ENCODE measurements around the gene DPM3.

DNA sequence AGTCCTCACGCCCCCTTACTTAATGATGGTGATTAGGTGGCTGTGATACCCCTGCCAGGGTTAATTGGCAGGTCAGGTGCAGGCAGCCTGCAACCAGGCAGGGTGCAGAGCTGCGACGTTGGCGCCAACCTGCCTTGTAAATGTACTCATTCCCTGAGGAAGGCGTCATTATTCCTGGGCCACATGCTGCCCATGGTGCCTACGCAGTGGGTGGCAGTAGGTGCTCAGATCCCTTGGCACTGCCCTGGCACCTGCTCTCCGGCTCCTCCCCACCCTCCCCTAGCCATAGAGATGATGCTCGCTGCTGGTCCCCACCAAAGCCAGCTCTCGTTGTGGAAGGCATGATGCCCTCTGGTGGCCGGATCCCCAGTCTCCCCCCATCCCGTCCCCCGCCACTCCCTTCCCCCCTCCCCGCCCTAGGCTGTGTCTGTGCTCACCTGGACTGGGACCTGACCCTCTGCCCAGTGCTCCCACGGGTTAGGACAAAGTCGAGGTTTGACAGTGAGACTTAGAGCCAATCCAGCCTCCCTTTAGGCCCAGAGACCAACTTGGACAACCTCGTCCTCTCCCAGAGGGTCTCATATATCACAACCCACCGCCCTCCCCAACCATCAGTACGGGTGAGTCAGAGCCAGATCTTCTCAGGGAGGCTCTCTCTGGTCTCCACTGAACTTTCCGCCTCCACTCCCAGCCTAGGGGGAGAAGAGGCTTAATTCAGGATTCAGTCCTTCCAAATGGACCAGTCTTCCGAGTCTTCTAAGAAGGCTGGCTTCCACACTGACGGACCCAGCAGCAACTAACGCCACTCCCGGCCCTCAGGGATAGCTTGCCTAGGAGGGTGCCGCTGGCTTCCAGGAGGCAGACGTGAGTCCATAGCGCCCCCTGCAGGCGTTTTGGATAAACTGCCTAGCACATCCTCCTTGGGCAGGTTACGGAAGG is 27.1 kb upstream of the DPM3 start:
- no peak for TF ChIP-seq EP300 (IDR thresholded peaks at IDR 0.05)
- TF ChIP-seq, protein P1, sequence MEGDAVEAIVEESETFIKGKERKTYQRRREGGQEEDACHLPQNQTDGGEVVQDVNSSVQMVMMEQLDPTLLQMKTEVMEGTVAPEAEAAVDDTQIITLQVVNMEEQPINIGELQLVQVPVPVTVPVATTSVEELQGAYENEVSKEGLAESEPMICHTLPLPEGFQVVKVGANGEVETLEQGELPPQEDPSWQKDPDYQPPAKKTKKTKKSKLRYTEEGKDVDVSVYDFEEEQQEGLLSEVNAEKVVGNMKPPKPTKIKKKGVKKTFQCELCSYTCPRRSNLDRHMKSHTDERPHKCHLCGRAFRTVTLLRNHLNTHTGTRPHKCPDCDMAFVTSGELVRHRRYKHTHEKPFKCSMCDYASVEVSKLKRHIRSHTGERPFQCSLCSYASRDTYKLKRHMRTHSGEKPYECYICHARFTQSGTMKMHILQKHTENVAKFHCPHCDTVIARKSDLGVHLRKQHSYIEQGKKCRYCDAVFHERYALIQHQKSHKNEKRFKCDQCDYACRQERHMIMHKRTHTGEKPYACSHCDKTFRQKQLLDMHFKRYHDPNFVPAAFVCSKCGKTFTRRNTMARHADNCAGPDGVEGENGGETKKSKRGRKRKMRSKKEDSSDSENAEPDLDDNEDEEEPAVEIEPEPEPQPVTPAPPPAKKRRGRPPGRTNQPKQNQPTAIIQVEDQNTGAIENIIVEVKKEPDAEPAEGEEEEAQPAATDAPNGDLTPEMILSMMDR (IDR thresholded peaks at IDR 0.05): peak; percentile 86 to 94 (median 90)
- no peak for TF ChIP-seq POLR2A (IDR thresholded peaks at IDR 0.05)
